HG03066 (cell line): Measurements from ENCODE around the gene GLIS1.

ENCODE experiments used
- ATAC-seq: cut with Tn5 transposase; IDR thresholded peaks from one replicate; pipeline ENCODE4 v1.9.1; 2021; ENCODE audit warnings: low read depth; ENCODE audit not compliant: unreplicated experiment

Gene GLIS1

DNA sequence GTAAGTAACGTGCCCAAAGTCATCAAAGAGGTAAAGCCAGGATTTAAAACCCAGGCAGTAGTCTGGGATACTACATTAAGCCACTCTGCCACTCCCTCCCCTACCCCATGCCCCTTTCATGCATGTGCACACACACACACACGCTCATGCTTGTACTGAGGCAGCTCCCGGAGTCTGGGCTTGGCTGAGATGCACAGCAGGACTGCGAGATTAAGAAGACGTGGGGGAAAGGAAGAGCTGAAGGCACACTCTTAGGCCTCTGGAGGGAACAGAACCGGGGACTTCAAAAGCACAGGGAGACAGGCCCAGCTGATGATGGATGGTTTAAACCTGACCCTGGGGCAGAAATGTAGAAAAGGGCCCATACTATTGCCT, 98.3 kb downstream of the GLIS1 start:
- ATAC-seq, result no peak

DNA sequence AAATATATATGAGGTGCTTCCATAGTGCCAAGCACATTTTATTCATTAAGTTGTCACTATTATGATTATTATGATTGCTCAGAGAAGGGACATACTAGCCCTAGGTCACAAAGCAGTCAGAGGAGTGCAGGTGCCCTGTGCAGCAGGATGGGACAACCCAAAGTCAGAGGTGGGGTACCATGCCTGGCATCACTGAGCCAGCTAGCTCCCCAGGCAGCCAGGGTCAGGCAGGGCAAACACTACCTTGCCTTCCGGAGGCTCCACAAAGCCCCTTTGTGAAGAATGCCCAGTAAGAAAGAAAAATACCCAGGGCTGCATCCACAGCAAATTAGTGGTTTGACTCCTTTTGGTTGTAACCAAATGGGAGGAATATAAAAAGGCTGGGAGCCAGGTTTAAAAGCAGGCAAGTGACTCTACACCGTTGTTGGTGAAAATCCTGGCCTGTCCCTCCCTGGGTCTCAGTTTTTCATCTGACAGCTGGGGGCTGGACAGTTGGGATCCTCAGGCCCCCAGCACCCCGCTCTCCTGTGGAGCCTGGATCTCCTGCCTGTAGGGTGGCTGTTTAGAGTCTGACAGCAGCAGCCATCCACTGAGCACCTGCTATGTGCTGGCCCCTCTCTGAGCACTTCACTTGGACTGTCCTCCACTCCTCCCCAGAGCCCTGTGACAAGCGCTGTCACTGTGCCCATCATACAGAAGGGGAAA, 98.8 kb downstream of the GLIS1 start:
- ATAC-seq, result no peak

DNA sequence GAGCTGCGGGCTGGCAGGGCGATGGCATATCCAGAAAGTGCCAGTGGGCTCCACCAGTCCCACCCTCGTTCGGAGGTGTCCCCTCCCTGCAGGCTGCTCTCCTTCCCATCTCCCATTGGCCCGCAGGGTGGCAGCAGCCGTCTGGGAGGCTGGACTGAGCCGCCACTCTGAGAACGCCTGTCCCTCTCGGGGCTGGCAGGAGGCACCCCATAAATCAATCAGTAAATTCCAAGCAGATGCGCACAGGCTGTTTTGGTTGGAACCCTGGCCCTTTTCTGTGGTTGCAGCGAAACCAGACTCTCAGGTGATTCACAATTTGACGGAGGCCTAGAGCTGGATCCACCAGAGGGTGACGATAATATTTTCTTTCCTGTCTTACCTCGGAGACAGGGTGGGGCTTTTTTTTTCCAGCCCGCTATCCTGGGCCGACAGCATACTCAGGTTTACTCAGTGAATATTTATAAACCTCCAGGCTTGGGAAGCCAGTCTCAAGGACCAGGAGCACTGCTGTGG, 99.7 kb downstream of the GLIS1 start:
- no peak for ATAC-seq

DNA sequence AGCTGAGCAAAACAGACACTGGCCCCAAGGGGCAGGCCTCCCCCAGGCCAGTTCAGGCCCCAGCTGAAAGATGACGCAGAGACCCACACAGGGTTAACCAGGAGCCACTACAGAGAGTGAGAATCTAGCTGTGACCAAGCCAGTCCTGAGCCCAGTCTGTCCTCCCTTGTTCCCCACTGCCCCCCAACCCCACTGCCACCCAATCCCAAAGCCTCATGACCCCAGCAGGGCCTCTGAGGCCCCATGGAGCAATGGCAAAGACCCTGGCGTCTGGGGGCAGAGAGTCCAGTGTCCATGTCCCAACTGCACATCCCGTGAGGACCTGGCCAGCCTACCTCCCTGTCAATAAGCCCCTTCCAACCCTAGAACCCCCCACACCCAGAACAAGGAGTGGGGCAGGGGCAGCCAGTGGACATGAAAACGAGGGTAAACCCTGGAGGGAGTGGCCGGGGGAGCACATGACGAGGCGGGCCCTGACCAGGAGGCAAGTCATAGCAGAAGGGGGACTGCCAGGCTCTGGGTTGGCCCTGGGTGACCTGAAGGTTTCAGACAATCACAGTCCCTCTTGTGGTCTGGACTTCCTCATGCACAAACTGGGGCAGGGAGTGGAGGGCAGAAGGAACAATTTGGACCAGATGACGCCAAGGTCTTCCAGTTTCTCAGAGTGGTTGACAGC, 100.5 kb downstream of the GLIS1 start:
- ATAC-seq, result no peak

DNA sequence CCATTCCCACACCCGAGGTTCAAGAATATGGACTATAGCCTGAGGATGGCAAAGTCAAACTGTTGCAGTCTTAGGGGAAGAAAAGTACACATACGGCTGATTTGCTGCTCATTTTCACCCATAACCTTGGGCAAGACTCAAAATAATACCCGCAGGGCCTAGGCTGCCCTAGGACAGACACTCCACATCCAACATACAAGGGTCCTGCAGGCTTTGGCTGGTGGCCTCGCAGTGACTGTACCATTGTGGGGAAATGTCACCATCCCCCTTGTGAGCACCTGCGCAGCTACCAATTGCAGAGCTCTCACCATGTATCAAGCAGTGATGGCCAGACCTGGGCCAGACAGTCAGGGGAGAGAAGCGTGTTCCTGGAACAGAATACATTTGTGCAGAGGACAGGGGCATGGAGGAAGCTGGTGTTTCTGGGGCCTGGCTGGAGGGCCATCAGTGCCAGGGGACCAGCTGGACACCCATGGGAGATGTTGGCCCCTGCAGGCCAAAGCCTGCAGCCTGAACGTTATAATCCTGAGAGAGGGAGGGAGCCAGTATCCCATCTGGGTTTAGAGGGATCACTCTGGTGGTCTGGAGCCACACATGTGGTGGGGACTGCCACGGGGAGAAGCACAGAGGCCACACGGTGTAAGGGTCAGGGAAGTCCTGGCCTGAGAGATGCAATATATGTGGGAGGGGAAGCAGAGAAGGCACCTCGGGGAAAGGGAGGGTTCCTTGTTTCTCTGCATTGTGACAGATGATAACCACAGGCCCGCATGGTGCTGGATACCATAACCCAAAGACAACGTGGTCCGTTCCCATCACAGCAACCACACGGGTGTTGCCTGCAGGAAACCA, 101.2 kb downstream of the GLIS1 start:
- no peak for ATAC-seq

DNA sequence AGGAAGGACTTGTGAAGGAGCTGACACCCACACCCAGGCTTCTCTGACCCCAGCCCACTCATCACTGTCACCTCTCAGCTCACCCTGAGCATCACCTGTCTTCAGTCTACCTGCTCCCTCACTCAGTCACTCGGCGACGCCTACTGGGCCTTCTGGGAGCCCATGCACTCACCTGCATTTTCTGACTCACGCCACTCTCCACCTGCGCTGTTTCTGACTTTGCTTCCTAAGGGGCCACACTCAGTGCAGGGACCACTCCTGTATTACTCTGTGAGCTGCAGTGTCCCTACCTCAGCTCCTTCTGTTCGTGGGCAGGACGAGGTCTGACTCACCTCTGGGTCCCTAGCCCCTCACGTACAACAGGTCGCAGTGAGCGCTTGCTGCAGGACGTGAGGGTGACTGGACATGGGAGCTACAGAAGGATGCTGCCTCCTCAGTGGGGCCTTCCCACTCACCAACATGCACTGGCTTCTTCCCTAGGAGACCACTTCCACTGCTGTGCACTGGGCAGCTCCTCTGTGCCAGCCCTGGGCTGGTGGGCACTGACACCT, 102.3 kb downstream of the GLIS1 start:
- ATAC-seq, result no peak

DNA sequence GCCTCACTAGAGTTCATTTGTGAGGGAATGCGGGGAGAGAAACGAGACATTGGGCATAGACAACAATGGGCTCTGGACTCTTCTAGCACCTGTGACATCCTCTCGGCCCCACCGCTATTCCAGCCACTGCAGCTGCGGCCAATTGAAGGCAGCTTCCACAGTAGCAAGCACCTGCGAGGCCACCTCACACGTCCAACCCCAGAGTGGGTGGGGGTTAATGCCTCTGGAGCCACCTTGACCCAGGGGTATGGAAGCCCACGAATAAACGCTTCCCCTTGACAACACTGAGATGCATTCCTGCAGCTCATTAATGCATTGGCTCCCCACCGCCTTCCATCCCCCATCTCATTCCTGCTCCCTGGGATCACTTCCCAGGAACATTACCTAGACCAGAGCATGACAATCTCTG, 104.4 kb downstream of the GLIS1 start:
- no peak for ATAC-seq

DNA sequence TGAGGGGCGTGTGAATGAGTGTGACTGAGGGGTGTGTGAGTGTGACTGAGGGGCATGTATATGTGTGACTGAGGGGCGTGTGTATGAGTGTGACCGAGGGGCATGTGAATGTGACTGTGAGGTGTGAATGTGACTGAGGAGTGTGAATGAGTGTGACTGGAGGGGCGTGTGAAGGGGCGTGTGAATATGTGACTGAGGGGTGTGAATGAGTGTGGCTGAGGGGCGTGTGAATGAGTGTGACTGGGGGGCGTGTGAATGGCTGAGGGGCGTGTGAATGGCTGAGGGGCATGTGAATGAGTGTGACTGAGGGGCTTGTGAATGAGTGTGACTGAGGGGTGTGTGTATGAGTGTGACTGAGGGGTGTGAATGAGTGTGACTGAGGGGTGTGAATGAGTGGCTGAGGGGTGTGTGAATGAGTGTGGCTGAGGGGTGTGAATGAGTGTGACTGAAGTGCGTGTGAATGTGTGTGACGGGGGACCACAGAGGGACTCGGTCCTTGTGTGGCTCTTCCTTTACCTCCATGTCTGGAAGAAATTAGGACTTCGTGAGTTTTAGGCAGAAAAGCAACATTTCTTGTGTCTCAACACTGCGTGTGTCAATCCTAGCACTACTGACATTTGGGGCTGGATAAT, 105.8 kb downstream of the GLIS1 start:
- no peak for ATAC-seq

DNA sequence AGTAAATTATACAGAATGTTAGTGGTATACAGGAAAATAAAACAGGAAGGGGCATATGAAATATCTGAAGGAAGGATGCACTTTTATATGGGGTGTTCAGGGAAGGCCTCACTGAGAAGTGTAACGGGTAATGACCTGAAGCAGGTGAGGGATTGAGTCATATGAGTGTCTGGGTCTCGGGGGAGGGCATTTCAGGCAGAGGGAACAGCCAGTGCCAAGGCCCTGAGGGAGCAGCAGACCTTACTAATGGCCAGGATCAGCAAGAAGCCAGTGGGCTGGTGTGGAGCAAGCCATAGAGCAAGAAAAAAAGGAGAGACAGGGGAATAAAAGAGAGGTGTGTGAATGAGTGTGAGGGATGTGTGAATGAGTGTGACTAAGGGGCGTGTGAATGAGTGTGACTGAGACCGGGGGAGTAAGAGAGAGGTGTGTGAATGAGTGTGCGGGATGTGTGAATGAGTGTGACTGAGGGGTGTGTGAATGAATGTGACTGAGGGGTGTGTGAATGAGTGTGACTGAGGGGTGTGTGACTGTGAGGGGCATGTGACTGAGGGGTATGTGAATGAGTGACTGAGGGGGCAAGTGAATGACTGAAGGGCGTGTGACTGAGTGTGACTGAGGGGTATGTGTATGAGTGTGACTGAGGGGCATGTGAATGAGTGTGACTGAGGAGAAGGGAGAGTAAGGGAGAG, 107.2 kb downstream of the GLIS1 start:
- no peak for ATAC-seq

DNA sequence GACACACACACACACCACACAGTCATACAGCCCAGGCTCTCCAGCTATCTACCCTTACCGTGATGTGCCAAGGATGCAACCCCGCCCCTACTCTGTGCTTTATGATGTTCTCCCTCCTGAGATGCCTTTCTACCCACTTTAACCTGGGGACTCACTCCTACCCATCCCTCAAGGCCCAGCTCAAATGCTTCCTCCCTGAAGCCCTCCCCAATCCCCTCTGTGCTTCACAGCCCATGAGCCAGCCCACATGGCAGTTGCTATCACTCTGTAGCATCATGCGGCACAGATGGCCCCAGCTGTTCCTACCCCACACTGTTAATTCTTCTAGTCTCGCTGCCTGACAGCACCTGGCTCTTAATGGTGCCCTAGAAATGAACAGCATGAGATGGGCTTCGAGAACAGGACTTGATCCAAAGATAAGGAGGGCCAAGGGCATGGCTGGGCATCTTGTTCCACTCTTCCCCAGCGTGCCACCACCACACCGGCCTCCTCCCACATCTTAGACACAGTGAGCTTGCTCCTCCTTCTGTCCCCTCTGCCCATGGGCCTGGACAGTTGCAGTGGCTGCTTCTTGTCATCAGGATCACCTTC, 109.8 kb downstream of the GLIS1 start:
- no peak for ATAC-seq

DNA sequence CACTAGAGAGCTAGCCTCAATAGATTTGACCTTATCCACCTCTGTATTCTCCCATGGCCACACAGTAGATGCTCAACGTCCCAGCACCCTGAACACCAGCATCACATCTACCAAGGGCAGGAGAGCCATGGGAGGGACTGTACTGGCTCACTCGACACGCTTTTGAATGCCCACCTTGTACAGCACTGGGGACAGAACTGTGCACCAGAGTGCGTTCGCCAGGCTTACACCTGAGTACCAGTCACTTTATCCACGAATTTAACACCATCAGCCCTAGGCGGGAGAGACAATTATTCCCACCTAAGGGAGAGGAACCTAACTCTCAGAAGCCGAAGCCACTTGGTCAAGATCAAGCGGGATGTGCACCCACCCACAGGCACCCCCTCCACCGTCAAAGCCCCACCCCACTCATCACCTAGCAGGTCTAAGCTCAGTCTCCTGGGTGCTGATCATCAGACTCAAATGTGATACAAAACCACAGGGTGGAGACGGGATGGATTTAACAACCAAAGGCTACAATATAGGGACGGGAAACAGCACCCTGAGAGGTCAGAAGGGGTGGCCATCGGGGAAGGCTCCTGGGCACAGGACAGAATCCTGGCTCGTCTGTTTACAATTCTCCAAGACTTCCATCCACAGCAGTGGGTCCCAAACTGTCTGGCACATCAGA, 110.5 kb downstream of the GLIS1 start:
- ATAC-seq, result no peak

DNA sequence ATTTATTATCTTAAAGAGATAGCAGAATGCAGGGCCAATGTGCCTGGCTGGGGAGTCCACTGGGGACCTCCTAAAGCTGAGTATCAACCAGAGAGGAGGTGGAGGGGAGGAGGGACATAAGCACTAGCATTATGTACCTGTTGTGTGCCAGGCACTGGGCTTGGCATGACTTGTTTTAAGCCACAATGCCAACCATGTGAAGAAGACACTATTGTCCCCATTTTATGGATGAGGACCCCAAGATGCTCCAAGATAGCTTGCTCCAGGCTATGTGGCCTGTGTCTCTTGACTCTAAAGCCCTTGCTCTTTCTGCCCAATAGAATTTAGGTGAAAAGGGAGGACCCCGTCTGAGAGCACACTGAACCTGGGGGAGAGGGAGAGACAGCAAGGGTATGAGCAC, 111.3 kb downstream of the GLIS1 start:
- no peak for ATAC-seq

DNA sequence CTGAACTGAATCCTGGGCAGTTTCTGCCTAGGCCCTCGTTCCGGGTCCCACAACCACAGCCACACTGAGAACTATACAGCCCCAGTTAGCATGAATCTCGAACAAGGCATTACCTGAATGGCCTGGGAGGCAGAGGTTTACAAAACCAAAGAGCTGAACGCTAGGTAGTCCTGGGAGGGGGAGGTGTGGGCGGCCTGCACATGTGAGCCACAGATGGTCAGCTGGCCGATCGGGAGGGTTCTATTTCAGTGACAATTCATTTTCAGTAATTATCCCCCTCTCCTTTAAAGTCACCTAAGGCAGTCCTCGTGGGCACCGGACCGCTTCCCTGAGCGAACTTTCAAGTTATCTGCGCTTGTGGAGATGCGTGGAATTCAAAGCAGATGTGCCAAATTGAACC, 111.9 kb downstream of the GLIS1 start:
- ATAC-seq, result no peak

DNA sequence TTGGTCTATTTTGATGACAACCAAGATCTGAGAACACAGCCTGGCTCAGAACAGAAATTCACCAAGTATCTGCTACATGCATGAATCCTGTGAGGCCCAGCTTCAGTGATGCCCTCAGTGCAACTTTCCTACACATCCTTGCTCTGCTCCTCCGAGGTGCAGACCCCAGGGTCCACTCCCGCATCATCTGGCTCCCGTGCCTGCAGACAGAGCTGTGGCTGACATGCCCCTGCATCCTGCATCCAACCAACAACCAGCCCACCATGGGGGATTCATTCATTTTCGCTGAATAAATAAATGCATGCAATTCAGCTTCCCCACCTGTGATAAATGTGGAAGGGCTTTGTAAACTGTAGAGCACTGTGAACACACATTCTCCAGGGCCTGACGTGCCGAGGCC, 112.3 kb downstream of the GLIS1 start:
- ATAC-seq, result no peak

DNA sequence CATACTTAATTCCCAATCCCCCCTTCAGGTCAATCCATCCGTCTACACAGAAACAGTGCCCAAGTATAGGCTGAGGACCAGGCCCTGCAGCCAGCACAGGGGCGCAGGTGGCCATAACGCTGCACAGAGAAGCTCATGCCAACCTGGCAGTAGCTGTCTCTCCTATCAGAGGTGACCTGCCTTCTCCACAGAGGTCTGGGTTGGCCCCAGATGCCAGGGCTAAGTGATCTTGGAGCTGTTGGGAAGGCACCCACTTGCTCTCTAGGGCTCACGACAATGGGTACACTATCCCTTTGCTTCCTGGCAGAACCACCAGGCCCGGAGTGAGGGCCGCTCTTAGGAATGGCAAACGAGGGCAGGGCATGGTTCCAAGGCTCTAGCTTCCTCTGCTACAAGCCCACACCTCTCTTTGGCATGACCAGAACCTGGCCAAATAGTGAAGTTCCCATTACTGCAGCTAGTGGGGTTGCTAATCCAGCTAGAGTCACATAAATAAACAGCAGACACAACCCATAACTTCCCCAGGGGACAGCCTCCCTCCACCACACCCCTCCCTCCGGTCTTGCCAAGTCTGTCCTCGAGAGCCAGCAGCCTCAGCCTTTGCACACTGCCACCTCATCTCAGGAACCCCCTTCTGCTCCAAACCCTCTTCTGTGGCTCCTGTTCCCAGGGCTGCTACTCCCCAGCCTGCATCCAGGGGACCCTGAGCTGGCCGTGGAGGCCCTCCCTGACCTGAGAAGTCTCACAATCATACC, 113.0 kb downstream of the GLIS1 start:
- ATAC-seq, result no peak

DNA sequence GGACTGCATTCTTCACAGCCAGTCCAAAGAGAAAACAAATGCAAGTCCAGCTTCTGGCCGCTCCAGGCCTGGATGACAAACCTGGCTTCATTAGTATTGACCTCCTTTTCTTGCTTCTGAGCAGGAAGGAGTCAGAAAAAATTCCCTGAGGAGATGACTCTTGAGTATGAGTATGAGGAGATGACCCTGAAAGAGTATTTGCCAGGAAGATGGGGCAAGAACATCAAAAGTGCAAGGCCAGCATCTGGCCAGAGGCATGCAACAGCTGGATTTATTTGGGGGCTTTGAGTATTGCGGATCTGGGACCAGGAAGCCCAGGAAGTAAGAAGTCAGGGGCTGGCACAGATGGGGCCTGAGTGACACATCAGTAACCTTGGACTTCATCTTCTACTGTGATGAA, 113.9 kb downstream of the GLIS1 start:
- no peak for ATAC-seq

DNA sequence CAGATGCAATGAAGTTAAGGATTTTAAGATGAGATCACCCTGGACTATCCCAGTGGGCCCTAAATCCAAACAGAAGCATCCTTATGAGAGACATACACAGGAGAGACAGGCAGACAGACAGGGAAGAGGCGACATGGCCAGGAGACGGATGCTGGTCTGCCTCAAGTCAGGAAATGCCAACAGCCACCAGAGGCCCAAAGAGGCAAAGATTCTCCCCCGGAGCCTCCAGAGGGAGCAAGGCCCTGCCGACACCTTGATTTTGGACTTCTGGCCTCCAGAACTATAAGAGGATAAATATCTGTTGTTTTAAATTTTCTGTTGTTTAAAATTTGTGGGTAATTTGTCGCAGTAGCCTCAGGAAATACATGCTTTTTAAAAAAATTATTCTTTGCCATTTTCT, 116.4 kb downstream of the GLIS1 start:
- no peak for ATAC-seq

DNA sequence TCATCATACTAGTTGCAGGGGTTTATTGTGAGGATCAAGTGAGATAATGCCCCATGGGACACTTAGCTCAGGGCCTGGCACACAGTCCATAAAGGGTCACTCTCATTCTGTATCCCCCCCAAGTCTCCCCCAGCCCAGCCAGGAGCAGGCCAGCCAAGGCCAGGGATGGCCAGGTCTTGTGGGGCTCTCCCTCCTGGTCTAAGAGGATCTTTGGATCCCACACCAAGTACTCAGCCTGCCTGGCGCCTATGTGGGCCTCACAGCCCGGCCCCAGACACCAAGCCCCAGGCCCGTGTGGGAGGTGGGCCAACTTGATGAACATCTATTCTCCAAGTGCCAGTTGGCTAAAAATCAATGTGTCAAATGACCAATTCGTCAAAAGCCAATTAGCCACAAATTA, 117.8 kb downstream of the GLIS1 start:
- ATAC-seq, result no peak
